RWPE2 (cell line): ENCODE results near the gene RREB1.
A peak's percentile ranks its signal among the peaks of the same experiment; 100 is the strongest.

ENCODE experiments used
- ATAC-seq: fragments of 200-7000 bp; cut with Tn5 transposase; 3 replicates; pipeline ENCODE4 v1.9.1; 2021; ENCODE audit warnings: low read depth
- DNase-seq: peaks from one replicate; pipeline ENCODE4 v3.0.0-alpha.2; 2020; ENCODE audit warnings: low spot score
- H3K27ac ChIP-seq: fragments of 450-650 bp; 2 replicates; pipeline ENCODE4 v1.5.1; 2017; ENCODE audit warnings: mild to moderate bottlenecking; ENCODE audit not compliant: poor library complexity, severe bottlenecking
- H3K27me3 ChIP-seq: fragments of 250-450 bp; sonication (Bioruptor Pico); 2 replicates; pipeline ENCODE4 v1.5.1; 2021; ENCODE audit warnings: mild to moderate bottlenecking, moderate library complexity; ENCODE audit not compliant: insufficient read depth, poor library complexity, severe bottlenecking
- H3K36me3 ChIP-seq: fragments of 250-450 bp; sonication (Bioruptor Pico); 2 replicates; pipeline ENCODE4 v1.5.1; 2020; ENCODE audit warnings: low read depth, mild to moderate bottlenecking, moderate library complexity
- H3K4me1 ChIP-seq: fragments of 250-450 bp; sonication (Bioruptor Pico); 2 replicates; pipeline ENCODE4 v1.5.1; 2021; ENCODE audit warnings: mild to moderate bottlenecking, moderate library complexity; ENCODE audit not compliant: insufficient read depth, poor library complexity, severe bottlenecking
- H3K4me3 ChIP-seq: fragments of 250-450 bp; sonication (Bioruptor Pico); 2 replicates; pipeline ENCODE4 v1.5.1; 2021; ENCODE audit warnings: mild to moderate bottlenecking, moderate library complexity; ENCODE audit not compliant: severe bottlenecking
- H3K9me3 ChIP-seq: fragments of 250-450 bp; sonication (Bioruptor Pico); 2 replicates; pipeline ENCODE4 v1.5.1; 2021; ENCODE audit warnings: mild to moderate bottlenecking, moderate library complexity; ENCODE audit not compliant: severe bottlenecking
- CTCF ChIP-seq: fragments of 450-650 bp; IDR thresholded peaks from one replicate; pipeline ENCODE4 v1.5.1; 2017; ENCODE audit warnings: mild to moderate bottlenecking, moderate library complexity; ENCODE audit not compliant: poor library complexity, severe bottlenecking

Gene RREB1

GRCh38 chr6:7234547-7234946 is 126.8 kb downstream of the RREB1 start:
- Histone ChIP-seq H3K27me3 (no peaks in the 10 kb centered on the region), H3K9me3 (no peaks in the 10 kb centered on the region), H3K27ac (peak overlapping the region; percentile 68), H3K36me3 (peaks cover 64% of the 10 kb centered on the region), H3K4me3 (no peak overlapping the region), H3K4me1 (peaks cover 20% of the 10 kb centered on the region)
- DNase-seq (peak; percentile 32), ATAC-seq (no peak)
- TF ChIP-seq CTCF: no peak

DNA sequence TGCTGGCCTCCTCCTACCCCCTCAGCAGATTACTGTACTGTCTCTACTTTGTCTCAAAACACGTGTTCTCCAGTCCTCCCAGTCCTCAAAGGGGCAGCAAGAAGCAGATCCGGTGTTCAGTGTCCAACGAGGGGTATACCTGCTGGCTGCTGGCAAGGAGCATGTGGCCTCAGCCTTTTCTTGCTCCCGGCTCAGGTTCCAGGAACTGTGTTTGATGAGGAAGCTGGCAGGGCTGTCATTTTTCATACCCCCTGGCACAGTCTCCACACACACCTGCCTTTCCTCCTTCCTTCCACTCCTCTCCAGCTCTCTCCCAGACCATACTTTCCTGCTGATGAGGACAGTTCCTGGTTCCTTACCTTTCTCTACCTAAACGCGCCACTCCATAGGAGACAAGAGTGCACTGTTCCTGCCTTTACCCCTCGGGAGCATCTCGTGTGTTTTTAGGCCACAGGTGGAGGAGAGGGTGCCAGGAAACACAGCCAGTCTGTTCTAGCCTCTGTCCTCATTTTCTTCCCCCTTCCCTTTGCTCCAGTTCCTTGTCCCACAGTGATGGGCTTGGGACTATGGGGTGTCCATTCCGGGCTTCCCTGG is 128.0 kb downstream of the RREB1 start:
- H3K9me3 ChIP-seq: no peaks in the 10 kb centered on the region
- peak overlapping the region; percentile 68 for H3K27ac ChIP-seq
- no peak overlapping the region for H3K4me3 ChIP-seq
- H3K36me3 ChIP-seq: peaks cover 67% of the 10 kb centered on the region
- no peak for DNase-seq
- H3K4me1 ChIP-seq: peaks cover 20% of the 10 kb centered on the region
- TF ChIP-seq CTCF: no peak
- H3K27me3 ChIP-seq: no peaks in the 10 kb centered on the region
- peak; percentile 64 for ATAC-seq

DNA sequence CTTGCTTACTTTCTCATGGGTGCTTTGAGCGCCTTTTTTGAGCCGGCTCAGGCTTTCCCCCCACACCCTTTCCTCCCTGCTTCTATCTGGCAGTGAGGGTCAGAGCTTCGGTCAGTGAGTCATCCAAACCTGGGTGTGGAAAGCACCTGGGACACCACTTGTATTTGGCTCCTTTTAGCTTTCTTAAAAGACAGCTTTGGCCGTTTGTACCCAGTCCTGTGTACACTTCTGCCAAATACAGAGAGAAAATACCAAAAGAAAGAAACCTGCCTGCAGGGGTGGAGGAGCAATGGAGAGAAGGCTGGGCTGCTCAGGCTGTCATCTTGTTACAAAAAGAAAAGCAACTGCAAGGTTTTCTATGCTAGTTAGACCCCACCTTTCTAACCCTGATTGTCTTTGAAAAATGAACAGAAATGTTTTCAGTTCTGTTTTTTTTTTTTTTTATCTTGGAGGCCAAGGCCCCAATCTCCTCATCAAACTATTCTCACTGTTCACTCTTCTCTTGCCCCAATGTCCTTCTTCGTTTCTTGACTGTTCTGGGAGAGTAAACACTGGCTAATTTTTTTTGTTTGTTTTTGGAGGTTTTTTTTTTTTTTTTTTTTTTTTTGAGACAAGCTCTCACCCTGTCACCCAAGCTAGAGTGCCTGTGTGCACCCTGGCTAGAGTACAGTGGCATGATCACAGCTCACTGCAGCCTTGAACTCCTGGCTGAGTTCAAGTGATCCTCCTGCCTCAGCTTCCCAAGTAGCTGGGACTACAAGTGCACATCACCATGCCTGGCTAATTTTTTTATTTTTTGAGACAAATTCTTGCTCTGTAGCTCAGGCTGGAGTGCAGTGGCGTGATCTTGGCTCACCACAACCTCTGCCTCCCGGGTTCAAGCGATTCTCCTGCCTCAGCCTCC is 128.8 kb downstream of the RREB1 start:
- ATAC-seq: peak; percentile 91
- no peak for TF ChIP-seq CTCF
- no peaks in the 10 kb centered on the region for H3K9me3 ChIP-seq
- DNase-seq: peak; percentile 68
- no peaks in the 10 kb centered on the region for H3K27me3 ChIP-seq
- peak overlapping the region; percentile 68 for H3K27ac ChIP-seq
- peaks cover 69% of the 10 kb centered on the region for H3K36me3 ChIP-seq
- no peak overlapping the region for H3K4me3 ChIP-seq
- peaks cover 20% of the 10 kb centered on the region for H3K4me1 ChIP-seq

GRCh38 chr6:7237653-7238188 is 130.0 kb downstream of the RREB1 start:
- Histone ChIP-seq H3K27ac (no peak overlapping the region), H3K27me3 (no peaks in the 10 kb centered on the region), H3K36me3 (peaks cover 59% of the 10 kb centered on the region), H3K4me1 (peaks cover 24% of the 10 kb centered on the region), H3K4me3 (no peak overlapping the region), H3K9me3 (no peaks in the 10 kb centered on the region)
- no peak for TF ChIP-seq CTCF
- no peak for DNase-seq
- no peak for ATAC-seq

GRCh38 chr6:7238526-7238899 is 130.8 kb downstream of the RREB1 start:
- Histone ChIP-seq H3K9me3 (no peaks in the 10 kb centered on the region), H3K27ac (no peak overlapping the region), H3K4me1 (peaks cover 28% of the 10 kb centered on the region), H3K4me3 (no peak overlapping the region), H3K27me3 (no peaks in the 10 kb centered on the region), H3K36me3 (peaks cover 53% of the 10 kb centered on the region)
- TF ChIP-seq CTCF: no peak
- DNase-seq: no peak
- no peak for ATAC-seq
